ENCODE results near the gene MME. TPM values are rescaled to one million over a fixed set of nuclear protein-coding genes. Genes with fewer than 3 reads are reported as not detected.

MME gene
- total RNA-seq, 1 experiment from 2014 or later, result 23.9 TPM

GRCh38 chr3:155194973-155195957 lies 115.1 kb downstream of the MME start:
- ATAC-seq (peak; percentile 80), DNase-seq (ENCODE audit: low spot score) (peak; percentile 16)
- Mint-ChIP-seq H3K27me3 (ENCODE audit: low read depth) (no peaks in the 10 kb centered on the region), H3K4me1 (no peaks in the 10 kb centered on the region), H3K4me3 (no peak overlapping the region), H3K36me3 (no peaks in the 10 kb centered on the region), H3K27ac (no peak overlapping the region), H3K9me3 (no peaks in the 10 kb centered on the region)
- no peak for TF ChIP-seq PRDM15 (CRISPR knock-in tag; IDR thresholded peaks at IDR 0.05)
- TF ChIP-seq ZMAT4 (CRISPR knock-in tag; IDR thresholded peaks at IDR 0.05), result no peak
- TF ChIP-seq TP53 (CRISPR knock-in tag; IDR thresholded peaks at IDR 0.05), result no peak
- no peak for TF ChIP-seq ZNF121 (CRISPR knock-in tag; IDR thresholded peaks at IDR 0.05)
- no peak for TF ChIP-seq MYBL2 (CRISPR knock-in tag; IDR thresholded peaks at IDR 0.05)
- TF ChIP-seq PREB (CRISPR knock-in tag; IDR thresholded peaks at IDR 0.05; ENCODE audit: borderline replicate concordance), result no peak
- no peak for TF ChIP-seq TCF7 (CRISPR knock-in tag; IDR thresholded peaks at IDR 0.05; ENCODE audit: low read depth)
- no peak for TF ChIP-seq PRRX2 (CRISPR knock-in tag; IDR thresholded peaks at IDR 0.05)
- no peak for TF ChIP-seq ZNF423 (CRISPR knock-in tag; IDR thresholded peaks at IDR 0.05)
- no peak for TF ChIP-seq OVOL2 (CRISPR knock-in tag; IDR thresholded peaks at IDR 0.05; ENCODE audit: borderline replicate concordance)
- TF ChIP-seq NR2C2 (CRISPR knock-in tag; IDR thresholded peaks at IDR 0.05), result no peak
- no peak for TF ChIP-seq E2F5 (CRISPR knock-in tag; IDR thresholded peaks at IDR 0.05)
- TF ChIP-seq CREM (CRISPR knock-in tag; IDR thresholded peaks at IDR 0.05), result no peak
- no peak for TF ChIP-seq RORB (CRISPR knock-in tag; IDR thresholded peaks at IDR 0.05)
- TF ChIP-seq SMAD3 (CRISPR knock-in tag; IDR thresholded peaks at IDR 0.05; ENCODE audit: borderline replicate concordance), result no peak
- TF ChIP-seq ZBTB21 (CRISPR knock-in tag; IDR thresholded peaks at IDR 0.05; ENCODE audit: borderline replicate concordance), result no peak
- no peak for TF ChIP-seq KAT7 (CRISPR knock-in tag; IDR thresholded peaks at IDR 0.05; ENCODE audit: borderline replicate concordance)
- ChIA-PET CTCF (no interaction called here), POLR2A (no interaction called here)

- no peaks in the 10 kb centered on the region for H3K36me3 Mint-ChIP-seq
- H3K27ac Mint-ChIP-seq, result no peak overlapping the region
- ChIA-PET CTCF (no interaction called here), POLR2A (interaction anchor here (0.7 kb wide), 1 partner anchor 20 kb away, joined by 4 read pairs; no protein-coding TSS in a partner anchor)
- no peak for DNase-seq (ENCODE audit: low spot score)
- no peaks in the 10 kb centered on the region for H3K27me3 Mint-ChIP-seq (ENCODE audit: low read depth)
- no peak for TF ChIP-seq NFATC4 (CRISPR knock-in tag; IDR thresholded peaks at IDR 0.05)
- no peak overlapping the region for H3K4me3 Mint-ChIP-seq
- H3K9me3 Mint-ChIP-seq, result no peaks in the 10 kb centered on the region
- H3K4me1 Mint-ChIP-seq, result no peaks in the 10 kb centered on the region
- ATAC-seq, result no peak
Observed at GRCh38 chr3:155196131-155197021, 116.3 kb downstream of the MME start.

Data from WTC11 (cell line).